Colonic mucosa (tissue), 4 donors: ENCODE data around the gene SLC22A16. TPM values are rescaled to one million over a fixed set of nuclear protein-coding genes. Genes with fewer than 3 reads are reported as not detected.
"Not testable (repeated sequence)": the region's sequence is repeated elsewhere in the genome, so short reads cannot be mapped to it uniquely, and the experiment has no call there.

Experiments
- DNase-seq: peaks from one replicate; pipeline ENCODE4 v3.0.0-alpha.2; 2020
- H3K27ac ChIP-seq: fragments of 200-600 bp; one replicate; pipeline ENCODE4 v1.8.0; 2021
- H3K27me3 ChIP-seq: fragments of 200-600 bp; one replicate; pipeline ENCODE4 v1.8.0; 2021
- H3K36me3 ChIP-seq: fragments of 200-600 bp; one replicate; pipeline ENCODE4 v1.8.0; 2021
- H3K4me1 ChIP-seq: fragments of 200-600 bp; one replicate; pipeline ENCODE4 v1.8.0; 2021; ENCODE audit warnings: mild to moderate bottlenecking
- H3K4me3 ChIP-seq: fragments of 200-600 bp; one replicate; pipeline ENCODE4 v1.8.0; 2021
- H3K9ac ChIP-seq, 2 donors: one replicate each; pipeline ENCODE4 v1.7.0; 2013; ENCODE audit warnings: control low read depth in 2 of 2, low read depth in 2 of 2, low read length in 2 of 2
- H3K9me3 ChIP-seq: fragments of 200-600 bp; one replicate; pipeline ENCODE4 v1.8.0; 2021
- CTCF ChIP-seq: fragments of 200-600 bp; IDR thresholded peaks from one replicate; pipeline ENCODE4 v1.8.0; 2022; ENCODE audit warnings: antibody characterized with exemption, mild to moderate bottlenecking
- intact Hi-C: fragments of 100-400 bp; cut with DNase I; formaldehyde crosslinking; loops from one replicate; pipeline ENCODE4 v1.14.1; 2022
- total RNA-seq, 2 donors: library from RNA; stranded (reverse); fragmentation: NEBNext Ultra II Directional in 1 of 2; extraction: Animal tissue kit (Norgen Biotek cat#: 25700) in 1 of 2; gene quantifications; one replicate each; pipeline ENCODE4 v1.2.1, GENCODE V29; 2021
- donor health status: healthy.
- donor health status: DM: no; HTN: no; CAD: no.
- donor health status: DM: no; HTN: no; CAD: no.

SLC22A16 gene
- total RNA-seq, 2 donors from 2014 or later: 1.1 TPM; not detected in 1

- intact Hi-C loops: no loop called here
- Histone ChIP-seq H3K27me3 (no peaks in the 10 kb centered on the region), H3K36me3 (no peaks in the 10 kb centered on the region), H3K27ac (no peak overlapping the region), H3K4me3 (no peak overlapping the region), H3K4me1 (no peaks in the 10 kb centered on the region), H3K9ac (no peak overlapping the region), H3K9me3 (no peaks in the 10 kb centered on the region)
- no peak for DNase-seq
- no peak for TF ChIP-seq CTCF
Observed at GRCh38 chr6:110488606-110489190, 12.3 kb upstream of the SLC22A16 start.

GRCh38 chr6:110487968-110488381 lies 11.6 kb upstream of the SLC22A16 start:
- H3K9ac ChIP-seq, DNase-seq, H3K27me3 ChIP-seq, H3K4me1 ChIP-seq, H3K36me3 ChIP-seq, H3K4me3 ChIP-seq, intact Hi-C loops, H3K9me3 ChIP-seq, H3K27ac ChIP-seq: not testable (repeated sequence)

- Histone ChIP-seq H3K4me3 (no peak overlapping the region), H3K9ac (no peak overlapping the region), H3K27ac (no peak overlapping the region), H3K4me1 (no peaks in the 10 kb centered on the region), H3K27me3 (no peaks in the 10 kb centered on the region), H3K9me3 (no peaks in the 10 kb centered on the region), H3K36me3 (no peaks in the 10 kb centered on the region)
- no peak for TF ChIP-seq CTCF
- intact Hi-C loops: no loop called here
- no peak for DNase-seq
Observed at GRCh38 chr6:110486756-110487155, 10.3 kb upstream of the SLC22A16 start.

- intact Hi-C loops: no loop called here
Observed at GRCh38 chr6:110485491-110485890, 9.1 kb upstream of the SLC22A16 start.

GRCh38 chr6:110484321-110484720 lies 7.9 kb upstream of the SLC22A16 start:
- Histone ChIP-seq H3K27ac (no peak overlapping the region), H3K36me3 (no peaks in the 10 kb centered on the region), H3K4me1 (no peaks in the 10 kb centered on the region), H3K9ac (no peak overlapping the region), H3K4me3 (no peak overlapping the region), H3K27me3 (no peaks in the 10 kb centered on the region), H3K9me3 (no peaks in the 10 kb centered on the region)
- intact Hi-C loops: no loop called here
- no peak for TF ChIP-seq CTCF
- DNase-seq: no peak

More at GRCh38 chr6:110485491-110485890, 9.1 kb upstream of the SLC22A16 start:
- DNase-seq: no peak
- Histone ChIP-seq H3K9ac (no peak overlapping the region), H3K27ac (no peak overlapping the region), H3K4me3 (no peak overlapping the region), H3K9me3 (no peaks in the 10 kb centered on the region), H3K27me3 (no peaks in the 10 kb centered on the region), H3K4me1 (no peaks in the 10 kb centered on the region), H3K36me3 (no peaks in the 10 kb centered on the region)
- TF ChIP-seq CTCF: no peak

- intact Hi-C loops: no loop called here
- no peak for DNase-seq
- Histone ChIP-seq H3K27me3 (no peaks in the 10 kb centered on the region), H3K9ac (no peak overlapping the region), H3K4me3 (no peak overlapping the region), H3K27ac (no peak overlapping the region), H3K9me3 (no peaks in the 10 kb centered on the region), H3K36me3 (no peaks in the 10 kb centered on the region), H3K4me1 (no peaks in the 10 kb centered on the region)
- no peak for TF ChIP-seq CTCF
Observed at GRCh38 chr6:110482774-110483400, 6.5 kb upstream of the SLC22A16 start.
